Muscle layer of duodenum (tissue), 2 donors: ENCODE measurements around the gene FKBP11.
"Not testable (repeated sequence)": the region's sequence is repeated elsewhere in the genome, so short reads cannot be mapped to it uniquely, and the experiment has no call there.

ENCODE experiments used
- H3K27ac ChIP-seq: one replicate; pipeline ENCODE4 v1.7.0; 2013; ENCODE audit warnings: mild to moderate bottlenecking, low read length
- H3K27me3 ChIP-seq: one replicate; pipeline ENCODE4 v1.7.0; 2013; ENCODE audit warnings: low read depth, mild to moderate bottlenecking, control low read depth, low read length
- H3K36me3 ChIP-seq, 2 donors: one replicate each; pipeline ENCODE4 v1.7.0; 2013; ENCODE audit warnings: low read length in 2 of 2, control low read depth in 1 of 2, mild to moderate bottlenecking in 1 of 2; ENCODE audit not compliant: insufficient read depth in 2 of 2, control insufficient read depth in 1 of 2
- H3K4me1 ChIP-seq, 2 donors: one replicate each; pipeline ENCODE4 v1.7.0; 2013; ENCODE audit warnings: low read length in 2 of 2, mild to moderate bottlenecking in 2 of 2, control low read depth in 1 of 2, moderate library complexity in 1 of 2; ENCODE audit not compliant: insufficient read depth in 2 of 2, control insufficient read depth in 1 of 2
- H3K4me3 ChIP-seq, 2 donors: one replicate each; pipeline ENCODE4 v1.7.0; 2013; ENCODE audit warnings: low read length in 2 of 2, low read depth in 1 of 2, mild to moderate bottlenecking in 1 of 2
- H3K9me3 ChIP-seq, 2 donors: one replicate each; pipeline ENCODE4 v1.7.0; 2013; ENCODE audit warnings: low read length in 2 of 2, control low read depth in 1 of 2, mild to moderate bottlenecking in 1 of 2; ENCODE audit not compliant: control insufficient read depth in 1 of 2
- donor health status: healthy.

Gene FKBP11

DNA sequence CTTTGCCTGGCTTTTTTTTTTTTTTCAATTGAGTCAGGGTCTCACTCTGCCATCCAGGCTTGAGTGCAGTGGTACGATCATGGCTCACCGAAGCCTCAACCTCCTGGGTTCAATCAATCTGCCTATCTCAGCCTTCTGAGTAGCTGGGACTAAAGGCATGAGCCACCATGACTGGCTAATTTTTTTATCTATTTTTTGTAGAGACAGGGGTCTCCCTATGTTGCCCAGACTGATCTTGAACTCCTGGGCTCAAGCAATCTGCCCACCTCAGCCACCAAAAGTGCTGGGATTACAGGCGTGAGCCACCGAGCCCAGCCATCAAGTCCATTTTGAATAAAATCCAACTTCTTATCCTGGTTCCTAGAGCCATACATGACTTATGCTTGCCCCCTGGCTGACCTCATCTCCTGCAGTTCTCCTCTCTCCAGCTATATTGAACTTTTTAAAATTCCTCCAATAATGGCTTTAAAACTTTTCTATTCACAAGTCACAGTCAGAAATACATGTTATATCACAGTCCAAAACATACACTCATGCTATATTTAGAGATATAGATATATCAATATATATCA is 49.3 kb downstream of the FKBP11 start:
- no peaks in the 10 kb centered on the region for H3K36me3 ChIP-seq

DNA sequence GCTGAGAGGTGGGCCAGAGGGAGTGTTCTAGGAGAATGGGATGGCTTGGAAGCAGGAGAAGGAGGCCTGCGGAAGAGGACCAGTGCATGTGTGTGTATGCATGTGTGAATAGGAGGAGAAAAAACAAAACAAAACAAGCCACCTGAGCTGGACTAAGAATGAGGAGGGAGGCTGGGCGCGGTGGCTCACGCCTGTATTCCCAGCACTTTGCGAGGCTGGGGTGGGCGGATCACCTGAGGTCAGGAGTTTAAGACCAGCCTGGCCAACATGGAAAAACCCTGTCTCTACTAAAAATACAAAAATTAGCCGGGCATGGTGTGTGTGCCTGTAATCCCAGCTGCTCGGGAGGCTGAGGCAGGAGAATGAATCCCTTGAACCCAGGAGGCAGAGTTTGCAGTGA is 51.8 kb downstream of the FKBP11 start:
- not testable (repeated sequence) for H3K9me3 ChIP-seq, H3K4me3 ChIP-seq, H3K4me1 ChIP-seq, H3K36me3 ChIP-seq, H3K27me3 ChIP-seq, H3K27ac ChIP-seq

More for the DNA sequence above, 49.3 kb downstream of the FKBP11 start:
- Histone ChIP-seq H3K9me3 (no peaks in the 10 kb centered on the region), H3K27ac (no peak overlapping the region), H3K27me3 (no peaks in the 10 kb centered on the region), H3K4me1 (no peaks in the 10 kb centered on the region), H3K4me3 (no peak overlapping the region)

DNA sequence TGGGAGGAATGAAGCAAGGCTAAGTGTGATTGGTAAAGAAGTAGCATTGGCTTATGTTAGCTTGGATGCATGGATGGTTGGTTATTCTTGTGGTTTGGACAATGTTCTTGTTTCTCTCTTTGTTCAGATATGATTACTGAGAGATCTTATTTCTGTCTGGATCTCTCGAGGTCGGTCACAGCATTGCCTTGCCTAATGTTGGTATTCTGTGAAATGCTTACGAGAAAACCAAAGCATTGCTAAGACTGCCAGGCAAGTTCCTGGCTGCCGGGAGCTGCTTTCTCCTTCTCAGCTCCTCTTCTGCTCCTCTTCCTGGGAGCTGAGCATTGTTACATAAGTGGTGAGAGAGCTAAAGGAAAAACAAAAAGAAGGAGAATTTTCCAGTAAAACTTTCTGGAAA is 52.2 kb downstream of the FKBP11 start:
- H3K36me3 ChIP-seq: no peaks in the 10 kb centered on the region
- no peaks in the 10 kb centered on the region for H3K27me3 ChIP-seq
- no peak overlapping the region for H3K27ac ChIP-seq
- no peaks in the 10 kb centered on the region for H3K9me3 ChIP-seq
- no peaks in the 10 kb centered on the region for H3K4me1 ChIP-seq
- no peak overlapping the region for H3K4me3 ChIP-seq
